Osteoblast (primary cell): Measurements from ENCODE around the gene MPRIP. TPM values are rescaled to one million over a fixed set of nuclear protein-coding genes. Genes with fewer than 3 reads are reported as not detected.

Source experiments
- DNase-seq: peaks from one replicate; pipeline ENCODE4 v3.0.0; 2011; ENCODE audit warnings: low spot score, mixed read lengths; ENCODE audit not compliant: insufficient read length; ENCODE audit errors: missing footprints
- H2AFZ ChIP-seq: 2 replicates; pipeline ENCODE4 v1.6.0; 2011; ENCODE audit warnings: mild to moderate bottlenecking, low read length
- H3K27ac ChIP-seq: 2 replicates; pipeline ENCODE4 v1.5.1; 2011; ENCODE audit warnings: mild to moderate bottlenecking, low read depth, low read length, moderate library complexity
- H3K27me3 ChIP-seq: 2 replicates; pipeline ENCODE4 v1.6.0; 2012; ENCODE audit warnings: mild to moderate bottlenecking, control low read depth, inconsistent platforms, low read length, moderate library complexity; ENCODE audit not compliant: insufficient read depth
- H3K36me3 ChIP-seq: 2 replicates; pipeline ENCODE4 v1.5.1; 2011; ENCODE audit warnings: mild to moderate bottlenecking, low read length, control low read depth, moderate library complexity; ENCODE audit not compliant: insufficient read depth
- H3K4me1 ChIP-seq: 2 replicates; pipeline ENCODE4 v1.5.1; 2011; ENCODE audit warnings: mild to moderate bottlenecking, low read length, control low read depth, moderate library complexity; ENCODE audit not compliant: insufficient read depth
- H3K4me2 ChIP-seq: 2 replicates; pipeline ENCODE4 v1.6.0; 2011; ENCODE audit warnings: mild to moderate bottlenecking, low read length; ENCODE audit not compliant: insufficient read depth
- H3K4me3 ChIP-seq: fragments of 200-600 bp; sonication (generic); 3 replicates; pipeline ENCODE4 v1.5.1; 2012; ENCODE audit warnings: mild to moderate bottlenecking, low read length, inconsistent platforms; ENCODE audit not compliant: insufficient read depth
- H3K79me2 ChIP-seq: 2 replicates; pipeline ENCODE4 v1.6.0; 2012; ENCODE audit warnings: mild to moderate bottlenecking, low read length, control low read depth, inconsistent platforms; ENCODE audit not compliant: insufficient read depth
- H3K9me3 ChIP-seq: 2 replicates; pipeline ENCODE4 v1.5.1; 2011; ENCODE audit warnings: low read depth, low read length, control low read depth
- H4K20me1 ChIP-seq: 2 replicates; pipeline ENCODE4 v1.6.0; 2012; ENCODE audit warnings: mild to moderate bottlenecking, low read length, control low read depth; ENCODE audit not compliant: insufficient read depth
- total RNA-seq: library from RNA; depleted of rRNA; stranded (reverse); fragments of >200 nt; gene quantifications from 2 replicates; pipeline ENCODE4 v1.2.3, GENCODE V29; 2012
- TF ChIP-seq, protein P1 (sequence below): IDR thresholded peaks from 2 replicates; pipeline ENCODE4 v1.5.1; 2011; ENCODE audit warnings: mild to moderate bottlenecking, low read depth, low read length, moderate library complexity; ENCODE audit errors: extremely low read depth

Gene MPRIP
- total RNA-seq, 1 donor: 149 TPM

DNA sequence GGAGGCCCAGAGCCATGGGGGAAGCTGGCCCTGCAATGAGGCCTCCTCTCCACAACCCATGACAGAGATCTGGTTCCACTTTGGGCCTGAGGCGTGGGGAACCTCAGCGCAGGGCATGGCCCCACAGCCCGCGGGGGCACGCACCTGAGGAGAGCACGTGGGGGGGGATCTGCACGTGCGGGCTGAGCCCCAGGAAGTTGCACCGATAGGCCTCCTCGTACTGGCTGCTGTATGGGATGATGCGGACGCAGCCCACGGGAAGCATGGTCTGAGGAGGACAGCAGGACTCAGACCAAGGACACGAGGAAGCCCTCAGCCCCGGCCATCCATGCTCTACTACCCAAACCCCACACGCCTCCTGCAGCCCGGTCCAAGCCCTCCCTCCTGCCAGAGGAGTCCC, 174.0 kb downstream of the MPRIP start:
- Histone ChIP-seq H4K20me1 (peaks cover 23% of the 10 kb centered on the region), H3K27me3 (no peaks in the 10 kb centered on the region), H3K4me1 (peaks cover under 1% of the 10 kb centered on the region), H3K79me2 (peaks cover 27% of the 10 kb centered on the region), H3K9me3 (no peaks in the 10 kb centered on the region), H2AFZ (no peak overlapping the region), H3K27ac (no peak overlapping the region), H3K4me2 (no peak overlapping the region), H3K4me3 (no peak overlapping the region), H3K36me3 (peaks cover 82% of the 10 kb centered on the region)
- TF ChIP-seq, protein P1, sequence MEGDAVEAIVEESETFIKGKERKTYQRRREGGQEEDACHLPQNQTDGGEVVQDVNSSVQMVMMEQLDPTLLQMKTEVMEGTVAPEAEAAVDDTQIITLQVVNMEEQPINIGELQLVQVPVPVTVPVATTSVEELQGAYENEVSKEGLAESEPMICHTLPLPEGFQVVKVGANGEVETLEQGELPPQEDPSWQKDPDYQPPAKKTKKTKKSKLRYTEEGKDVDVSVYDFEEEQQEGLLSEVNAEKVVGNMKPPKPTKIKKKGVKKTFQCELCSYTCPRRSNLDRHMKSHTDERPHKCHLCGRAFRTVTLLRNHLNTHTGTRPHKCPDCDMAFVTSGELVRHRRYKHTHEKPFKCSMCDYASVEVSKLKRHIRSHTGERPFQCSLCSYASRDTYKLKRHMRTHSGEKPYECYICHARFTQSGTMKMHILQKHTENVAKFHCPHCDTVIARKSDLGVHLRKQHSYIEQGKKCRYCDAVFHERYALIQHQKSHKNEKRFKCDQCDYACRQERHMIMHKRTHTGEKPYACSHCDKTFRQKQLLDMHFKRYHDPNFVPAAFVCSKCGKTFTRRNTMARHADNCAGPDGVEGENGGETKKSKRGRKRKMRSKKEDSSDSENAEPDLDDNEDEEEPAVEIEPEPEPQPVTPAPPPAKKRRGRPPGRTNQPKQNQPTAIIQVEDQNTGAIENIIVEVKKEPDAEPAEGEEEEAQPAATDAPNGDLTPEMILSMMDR: no peak
- peak; percentile 38 for DNase-seq

DNA sequence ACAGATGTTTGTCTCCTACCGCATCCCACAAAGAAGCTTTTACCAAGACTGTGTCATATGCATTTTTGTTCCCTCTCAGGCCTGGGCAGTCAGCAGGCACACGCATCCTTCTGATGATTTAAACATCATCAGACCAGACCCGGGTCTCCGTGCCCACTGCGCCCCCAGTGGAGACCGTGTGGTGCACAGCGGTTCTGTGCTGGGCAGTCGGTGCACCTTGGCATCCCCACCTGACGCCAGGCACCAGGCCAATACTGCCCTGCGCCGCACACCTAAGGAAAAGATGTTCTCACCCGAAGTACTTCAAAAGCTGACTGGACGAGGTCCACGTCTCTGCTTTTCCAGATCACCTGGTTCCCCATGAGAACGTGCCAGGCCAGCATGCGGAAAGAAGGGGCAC, 174.5 kb downstream of the MPRIP start:
- H3K4me1 ChIP-seq: no peaks in the 10 kb centered on the region
- peak; percentile 73 for DNase-seq
- H3K36me3 ChIP-seq: peaks cover 81% of the 10 kb centered on the region
- no peak overlapping the region for H3K4me3 ChIP-seq
- no peak overlapping the region for H3K4me2 ChIP-seq
- peaks cover 33% of the 10 kb centered on the region for H3K79me2 ChIP-seq
- H2AFZ ChIP-seq: no peak overlapping the region
- H3K27ac ChIP-seq: no peak overlapping the region
- no peaks in the 10 kb centered on the region for H3K9me3 ChIP-seq
- TF ChIP-seq, protein P1: no peak
- H3K27me3 ChIP-seq: no peaks in the 10 kb centered on the region
- H4K20me1 ChIP-seq: peaks cover 24% of the 10 kb centered on the region

DNA sequence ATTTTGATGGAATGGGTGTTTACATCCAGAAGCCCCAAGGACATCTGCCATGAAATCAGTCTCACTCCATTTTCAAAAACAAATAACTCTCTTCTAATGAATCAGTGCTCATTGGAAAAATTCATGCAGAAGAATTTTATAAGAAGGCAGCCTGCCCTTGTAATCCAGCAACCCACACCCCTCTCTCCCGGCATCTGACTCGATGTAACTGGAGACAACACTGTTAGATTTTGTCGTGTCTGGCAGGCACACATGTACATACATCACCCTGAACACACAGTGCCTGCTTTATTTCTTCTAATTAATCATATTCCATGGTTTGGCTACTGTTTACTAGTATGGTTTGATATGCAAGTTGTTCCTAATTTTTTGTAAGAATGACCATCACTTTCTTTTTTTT, 175.7 kb downstream of the MPRIP start:
- Histone ChIP-seq H3K4me3 (no peak overlapping the region), H3K4me2 (no peak overlapping the region), H4K20me1 (peaks cover 24% of the 10 kb centered on the region), H3K9me3 (no peaks in the 10 kb centered on the region), H3K27me3 (no peaks in the 10 kb centered on the region), H3K27ac (no peak overlapping the region), H3K79me2 (peaks cover 42% of the 10 kb centered on the region), H2AFZ (no peak overlapping the region), H3K36me3 (peaks cover 85% of the 10 kb centered on the region), H3K4me1 (no peaks in the 10 kb centered on the region)
- peak; percentile 71 for DNase-seq
- TF ChIP-seq, protein P1: no peak

DNA sequence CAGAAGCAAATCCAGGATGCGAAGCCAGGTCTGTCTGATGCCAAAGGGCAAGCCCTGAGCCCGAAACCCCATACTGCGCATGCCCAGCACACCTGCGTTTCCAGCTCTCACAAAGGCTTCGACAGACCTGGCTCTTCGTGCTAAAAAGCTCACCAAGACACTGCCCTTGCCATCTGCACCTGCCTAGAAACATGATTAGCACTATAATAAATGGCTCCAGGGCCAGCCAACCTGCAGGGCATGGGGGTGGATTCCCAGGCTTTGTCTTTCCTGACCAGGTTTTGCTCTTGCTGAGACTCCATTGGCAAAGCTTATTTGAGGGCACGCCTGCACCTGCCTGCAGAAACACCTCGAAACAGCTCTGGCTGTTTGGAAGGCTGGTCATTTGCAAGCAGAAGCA, 178.3 kb downstream of the MPRIP start:
- Histone ChIP-seq H3K27ac (no peak overlapping the region), H3K79me2 (peaks cover 58% of the 10 kb centered on the region), H3K4me3 (no peak overlapping the region), H4K20me1 (peaks cover 16% of the 10 kb centered on the region), H3K27me3 (no peaks in the 10 kb centered on the region), H3K36me3 (peaks cover 86% of the 10 kb centered on the region), H3K4me2 (no peak overlapping the region), H2AFZ (no peak overlapping the region), H3K9me3 (no peaks in the 10 kb centered on the region), H3K4me1 (no peaks in the 10 kb centered on the region)
- no peak for DNase-seq
- TF ChIP-seq, protein P1: no peak
